Esophagus squamous epithelium (tissue), 4 donors: ENCODE results near the gene FBXO9.

Experiments used
- CTCF ChIP-seq, 6 experiments: fragments of 450-650 bp in 4 of 6; fragments of 200-600 bp in 2 of 6; sonication (generic) in 2 of 6; IDR thresholded peaks; one replicate each; pipeline ENCODE4 v1.5.1; 2016 to 2019; ENCODE audit warnings: antibody characterized with exemption in 6 of 6, mild to moderate bottlenecking in 4 of 6, moderate library complexity in 4 of 6
- POLR2A ChIP-seq, 4 donors: fragments of 450-650 bp; IDR thresholded peaks; one replicate each; pipeline ENCODE4 v1.6.1; 2017; ENCODE audit warnings: antibody characterized with exemption in 4 of 4, mild to moderate bottlenecking in 4 of 4, moderate library complexity in 3 of 4

GRCh38 chr6:53026526-53026925 lies 38.7 kb upstream of the FBXO9 start:
- TF ChIP-seq CTCF (IDR thresholded peaks at IDR 0.05) (no peak), POLR2A (IDR thresholded peaks at IDR 0.05) (no peak)
